Neural progenitor cell (in vitro differentiated cells): ENCODE data around the gene TVP23A. TPM values are rescaled to one million over a fixed set of nuclear protein-coding genes. Genes with fewer than 3 reads are reported as not detected.
A peak's percentile ranks its signal among the peaks of the same experiment; 100 is the strongest.
"Not testable (repeated sequence)": the region's sequence is repeated elsewhere in the genome, so short reads cannot be mapped to it uniquely, and the experiment has no call there.

ENCODE experiments used
- DNase-seq: peaks from one replicate; pipeline ENCODE4 v3.0.0-alpha.2; 2016; ENCODE audit warnings: low spot score
- H2AFZ ChIP-seq: fragments of 200-600 bp; sonication (generic); replicated peaks from 2 replicates; pipeline ENCODE4 v1.6.1; 2016; ENCODE audit warnings: antibody characterized with exemption
- H3F3A ChIP-seq: fragments of 200-600 bp; sonication (generic); 2 replicates; pipeline ENCODE4 v1.6.1; 2016; ENCODE audit warnings: antibody characterized with exemption, low read depth
- H3K27ac ChIP-seq: fragments of 200-600 bp; sonication (generic); 2 replicates; pipeline ENCODE4 v1.5.1; 2016; ENCODE audit warnings: mild to moderate bottlenecking
- H3K27me3 ChIP-seq: fragments of 200-600 bp; sonication (generic); 2 replicates; pipeline ENCODE4 v1.6.1; 2016; ENCODE audit warnings: mild to moderate bottlenecking, moderate library complexity
- H3K36me3 ChIP-seq: fragments of 200-600 bp; sonication (generic); 2 replicates; pipeline ENCODE4 v1.5.1; 2016
- H3K4me1 ChIP-seq: fragments of 200-600 bp; sonication (generic); 2 replicates; pipeline ENCODE4 v1.6.1; 2016; ENCODE audit warnings: mixed run types
- H3K4me2 ChIP-seq: fragments of 200-600 bp; sonication (generic); 2 replicates; pipeline ENCODE4 v1.6.1; 2016
- H3K4me3 ChIP-seq: fragments of 200-600 bp; sonication (generic); 2 replicates; pipeline ENCODE4 v1.5.1; 2016
- H3K79me2 ChIP-seq: fragments of 200-600 bp; sonication (generic); 2 replicates; pipeline ENCODE4 v1.6.1; 2016; ENCODE audit warnings: low read depth
- H3K9ac ChIP-seq: fragments of 200-600 bp; sonication (generic); 2 replicates; pipeline ENCODE4 v1.6.1; 2016
- H3K9me3 ChIP-seq: fragments of 200-600 bp; sonication (generic); 2 replicates; pipeline ENCODE4 v1.5.1; 2016; ENCODE audit warnings: low read depth
- H4K20me1 ChIP-seq: fragments of 200-600 bp; sonication (generic); 2 replicates; pipeline ENCODE4 v1.6.1; 2016; ENCODE audit warnings: low read depth
- H3K27ac Mint-ChIP-seq: 3 replicates; pipeline ENCODE4 v1.8.0; 2021; ENCODE audit warnings: mixed read lengths
- H3K27me3 Mint-ChIP-seq: 2 replicates; pipeline ENCODE4 v1.8.0; 2022; ENCODE audit warnings: low read depth, mild to moderate bottlenecking, inconsistent platforms, moderate library complexity, mixed read lengths; ENCODE audit not compliant: insufficient read depth
- H3K36me3 Mint-ChIP-seq: 3 replicates; pipeline ENCODE4 v1.8.0; 2021; ENCODE audit warnings: mixed read lengths
- H3K4me1 Mint-ChIP-seq: 3 replicates; pipeline ENCODE4 v1.8.0; 2021; ENCODE audit warnings: mixed read lengths
- H3K4me3 Mint-ChIP-seq: 3 replicates; pipeline ENCODE4 v1.8.0; 2021; ENCODE audit warnings: mild to moderate bottlenecking, moderate library complexity, mixed read lengths
- H3K9me3 Mint-ChIP-seq: 3 replicates; pipeline ENCODE4 v1.8.0; 2020; ENCODE audit warnings: mixed read lengths
- EZH2 ChIP-seq: fragments of 200-600 bp; sonication (generic); IDR thresholded peaks from 2 replicates; pipeline ENCODE4 v1.6.1; 2017; ENCODE audit warnings: antibody characterized with exemption, mild to moderate bottlenecking, moderate library complexity
- EZH2phosphoT487 ChIP-seq: fragments of 200-600 bp; sonication (generic); IDR thresholded peaks from 2 replicates; pipeline ENCODE4 v1.6.1; 2017; ENCODE audit warnings: antibody characterized with exemption
- total RNA-seq: library from RNA; depleted of rRNA; stranded (reverse); fragments of >200 nt; gene quantifications from 2 replicates; pipeline ENCODE4 v1.2.3, GENCODE V29; 2015; ENCODE audit warnings: low replicate concordance
- TF ChIP-seq, protein P1 (sequence below): fragments of 200-600 bp; sonication (generic); IDR thresholded peaks from 2 replicates; pipeline ENCODE4 v1.5.1; 2017; ENCODE audit warnings: antibody characterized with exemption, mild to moderate bottlenecking

Gene TVP23A
- total RNA-seq, 1 donor from 2014 or later, result 3.5 TPM

DNA sequence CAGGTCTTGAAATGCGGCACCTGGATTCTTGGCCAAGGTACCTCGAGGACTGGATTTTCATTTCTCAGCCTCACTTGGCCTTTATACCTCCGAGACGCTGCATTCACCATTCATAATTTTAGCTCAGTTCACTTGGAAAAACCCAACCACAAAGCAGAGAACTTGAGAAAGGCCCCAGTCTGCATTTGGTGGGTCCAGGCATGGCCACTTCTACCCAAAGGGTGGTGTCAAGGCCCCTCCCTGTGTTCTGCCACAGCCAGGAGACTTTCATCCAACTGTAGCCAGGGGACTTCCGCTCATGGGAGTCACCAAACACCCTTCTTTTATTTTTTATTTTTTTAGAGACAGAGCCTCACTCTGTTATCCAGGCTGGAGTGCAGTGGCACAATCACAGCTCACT lies 14.7 kb upstream of the TVP23A start:
- Histone ChIP-seq H3K9ac (no peak overlapping the region), H3K79me2 (no peaks in the 10 kb centered on the region), H3K4me2 (no peak overlapping the region), H3K27me3 (no peaks in the 10 kb centered on the region), H2AFZ (no peak overlapping the region), H4K20me1 (no peaks in the 10 kb centered on the region), H3F3A (no peaks in the 10 kb centered on the region), H3K4me1 (no peaks in the 10 kb centered on the region), H3K4me3 (no peak overlapping the region), H3K27ac (no peak overlapping the region), H3K36me3 (no peaks in the 10 kb centered on the region), H3K9me3 (no peaks in the 10 kb centered on the region)
- H3K36me3 Mint-ChIP-seq, result no peaks in the 10 kb centered on the region
- TF ChIP-seq EZH2phosphoT487 (no peak), EZH2 (no peak)
- TF ChIP-seq, protein P1, sequence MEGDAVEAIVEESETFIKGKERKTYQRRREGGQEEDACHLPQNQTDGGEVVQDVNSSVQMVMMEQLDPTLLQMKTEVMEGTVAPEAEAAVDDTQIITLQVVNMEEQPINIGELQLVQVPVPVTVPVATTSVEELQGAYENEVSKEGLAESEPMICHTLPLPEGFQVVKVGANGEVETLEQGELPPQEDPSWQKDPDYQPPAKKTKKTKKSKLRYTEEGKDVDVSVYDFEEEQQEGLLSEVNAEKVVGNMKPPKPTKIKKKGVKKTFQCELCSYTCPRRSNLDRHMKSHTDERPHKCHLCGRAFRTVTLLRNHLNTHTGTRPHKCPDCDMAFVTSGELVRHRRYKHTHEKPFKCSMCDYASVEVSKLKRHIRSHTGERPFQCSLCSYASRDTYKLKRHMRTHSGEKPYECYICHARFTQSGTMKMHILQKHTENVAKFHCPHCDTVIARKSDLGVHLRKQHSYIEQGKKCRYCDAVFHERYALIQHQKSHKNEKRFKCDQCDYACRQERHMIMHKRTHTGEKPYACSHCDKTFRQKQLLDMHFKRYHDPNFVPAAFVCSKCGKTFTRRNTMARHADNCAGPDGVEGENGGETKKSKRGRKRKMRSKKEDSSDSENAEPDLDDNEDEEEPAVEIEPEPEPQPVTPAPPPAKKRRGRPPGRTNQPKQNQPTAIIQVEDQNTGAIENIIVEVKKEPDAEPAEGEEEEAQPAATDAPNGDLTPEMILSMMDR, result no peak
- H3K4me1 Mint-ChIP-seq, result no peaks in the 10 kb centered on the region
- H3K27me3 Mint-ChIP-seq, result peaks cover 12% of the 10 kb centered on the region
- H3K4me3 Mint-ChIP-seq, result no peak overlapping the region
- no peak overlapping the region for H3K27ac Mint-ChIP-seq
- no peaks in the 10 kb centered on the region for H3K9me3 Mint-ChIP-seq
- DNase-seq, result no peak

DNA sequence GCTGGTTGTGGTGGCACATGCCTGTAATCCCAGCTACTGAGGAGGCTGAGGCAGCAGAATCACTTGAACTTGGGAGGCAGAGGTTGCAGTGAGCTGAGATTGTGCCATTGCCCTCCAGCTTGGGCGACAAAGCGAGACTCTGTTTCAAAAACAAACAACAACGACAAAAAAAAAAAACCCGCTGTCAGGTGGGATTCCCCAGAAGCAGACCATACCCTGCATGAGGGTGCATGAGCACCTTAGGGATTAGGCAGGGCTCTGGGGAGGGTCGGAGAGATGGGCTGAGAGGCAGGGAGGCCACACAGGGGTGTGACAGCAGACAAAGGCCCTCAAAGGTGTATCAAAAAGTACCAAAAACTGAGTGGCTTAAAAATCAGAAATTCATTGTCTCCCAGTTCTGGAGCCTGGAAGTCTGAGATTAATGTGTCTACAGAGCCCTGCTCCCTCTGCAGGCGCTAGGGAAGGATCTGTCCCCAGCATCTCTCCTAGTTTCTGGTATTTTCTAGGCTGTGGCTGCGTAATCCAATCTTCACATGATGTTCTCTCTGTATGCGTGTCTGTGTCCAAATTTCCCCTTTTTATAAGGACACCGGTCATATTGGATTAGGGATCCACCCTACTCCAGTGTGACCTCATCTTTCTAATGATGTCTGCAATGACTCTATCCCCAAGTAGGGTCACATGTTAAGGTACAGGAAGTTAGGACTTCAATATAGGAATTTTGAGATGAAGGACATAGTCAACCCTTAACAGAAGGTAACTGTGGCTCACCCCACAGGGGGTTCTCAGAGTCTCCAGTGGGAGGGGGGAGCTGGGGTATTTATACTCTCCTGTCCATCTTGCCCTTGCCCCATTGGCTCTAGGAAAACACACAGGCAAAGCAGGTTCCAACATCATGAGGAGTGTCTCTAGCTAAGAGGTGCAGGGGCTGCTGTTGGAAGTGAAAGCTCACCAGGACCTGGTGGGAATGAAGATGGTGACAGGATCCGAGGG lies 13.6 kb upstream of the TVP23A start:
- no peak overlapping the region for H3K4me3 ChIP-seq
- no peak for DNase-seq
- no peak overlapping the region for H3K4me3 Mint-ChIP-seq
- no peak overlapping the region for H2AFZ ChIP-seq
- H3K9ac ChIP-seq, result no peak overlapping the region
- H3F3A ChIP-seq, result no peaks in the 10 kb centered on the region
- H3K4me2 ChIP-seq, result no peak overlapping the region
- no peak overlapping the region for H3K27ac Mint-ChIP-seq
- H3K9me3 ChIP-seq, result no peaks in the 10 kb centered on the region
- H3K36me3 ChIP-seq, result no peaks in the 10 kb centered on the region
- no peaks in the 10 kb centered on the region for H3K4me1 Mint-ChIP-seq
- H3K27me3 ChIP-seq, result no peaks in the 10 kb centered on the region
- H3K4me1 ChIP-seq, result no peaks in the 10 kb centered on the region
- no peaks in the 10 kb centered on the region for H3K9me3 Mint-ChIP-seq
- no peaks in the 10 kb centered on the region for H3K79me2 ChIP-seq
- no peaks in the 10 kb centered on the region for H4K20me1 ChIP-seq
- peaks cover 12% of the 10 kb centered on the region for H3K27me3 Mint-ChIP-seq
- no peak overlapping the region for H3K27ac ChIP-seq
- H3K36me3 Mint-ChIP-seq, result no peaks in the 10 kb centered on the region
- TF ChIP-seq, protein P1, result no peak
- TF ChIP-seq EZH2, result no peak
- no peak for TF ChIP-seq EZH2phosphoT487

DNA sequence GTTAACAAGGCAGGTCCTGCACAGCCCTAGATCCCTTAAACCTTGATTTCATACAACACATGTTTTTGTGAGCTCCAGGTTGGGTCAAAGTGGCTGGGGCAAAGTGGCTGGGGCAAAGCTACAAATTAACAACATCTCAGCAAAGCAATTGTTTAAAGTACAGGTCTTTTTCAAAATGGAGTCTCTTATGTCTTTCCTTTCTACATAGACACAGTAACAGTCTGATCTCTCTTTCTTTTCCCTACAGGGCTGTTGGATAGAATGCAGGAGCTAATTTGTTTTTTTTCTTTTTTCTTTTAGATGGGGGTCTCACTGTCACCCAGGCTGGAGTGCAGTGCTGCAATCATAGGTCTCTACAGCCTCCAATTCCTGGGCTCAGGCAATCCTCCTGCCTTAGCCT lies 11.6 kb upstream of the TVP23A start:
- not testable (repeated sequence) for H4K20me1 ChIP-seq, H3K4me2 ChIP-seq, H2AFZ ChIP-seq, H3K79me2 ChIP-seq, H3K4me3 Mint-ChIP-seq, H3K9me3 Mint-ChIP-seq, DNase-seq, H3K9ac ChIP-seq, H3K27me3 Mint-ChIP-seq, H3K4me1 Mint-ChIP-seq, H3K27me3 ChIP-seq, H3K4me1 ChIP-seq, H3F3A ChIP-seq, H3K4me3 ChIP-seq, H3K36me3 Mint-ChIP-seq, H3K9me3 ChIP-seq, H3K36me3 ChIP-seq, H3K27ac ChIP-seq
- peak overlapping the region; percentile 24 for H3K27ac Mint-ChIP-seq

DNA sequence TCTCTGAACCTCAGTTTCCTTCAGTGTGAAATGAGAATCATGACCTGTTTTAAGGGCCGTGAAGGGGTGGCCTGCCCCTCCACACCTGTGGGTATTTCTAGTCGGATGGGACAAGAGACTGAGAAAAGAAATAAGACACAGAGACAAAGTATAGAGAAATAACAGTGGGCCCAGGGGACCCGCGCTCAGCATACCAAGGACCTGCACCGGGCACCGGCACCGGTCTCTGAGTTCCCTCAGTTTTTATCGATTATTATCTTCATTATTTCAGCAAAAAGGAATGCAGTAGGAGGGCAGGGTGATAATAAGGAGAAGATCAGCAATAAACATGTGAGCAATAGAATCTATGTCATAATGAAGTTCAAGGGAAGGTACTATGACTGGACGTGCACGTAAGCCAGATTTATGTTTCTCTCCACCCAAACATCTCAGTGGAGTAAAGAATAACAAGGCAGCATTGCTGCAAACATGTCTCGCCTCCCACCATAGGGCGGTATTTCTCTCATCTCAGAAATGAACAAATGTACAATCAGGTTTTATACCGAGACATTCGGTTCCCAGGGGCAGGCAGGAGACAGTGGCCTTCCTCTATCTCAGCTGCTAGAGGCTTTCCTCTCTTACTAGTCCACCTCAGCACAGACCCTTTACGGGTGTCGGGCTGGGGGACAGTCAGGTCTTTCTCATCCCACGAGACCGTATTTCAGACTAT lies 10.9 kb upstream of the TVP23A start:
- not testable (repeated sequence) for H2AFZ ChIP-seq

More for the DNA sequence above, 10.9 kb upstream of the TVP23A start:
- not testable (repeated sequence) for H3K27me3 Mint-ChIP-seq, H3K36me3 ChIP-seq, H3K79me2 ChIP-seq, H3K4me1 Mint-ChIP-seq, H3K9me3 Mint-ChIP-seq, H3K36me3 Mint-ChIP-seq, H3K27me3 ChIP-seq, H3K4me1 ChIP-seq, H3K27ac Mint-ChIP-seq, H3K27ac ChIP-seq, H3K4me2 ChIP-seq, H3K9ac ChIP-seq, H3F3A ChIP-seq, H3K9me3 ChIP-seq, H3K4me3 Mint-ChIP-seq, H3K4me3 ChIP-seq, H4K20me1 ChIP-seq, DNase-seq
